Breast epithelium (tissue), 3 donors: Measurements from ENCODE around the gene FAM9C.
A peak's percentile ranks its signal among the peaks of the same experiment; 100 is the strongest.

Experiments used
- POLR2AphosphoS5 ChIP-seq, 3 donors: sonication (generic); formaldehyde crosslinking; IDR thresholded peaks; one replicate each; pipeline ENCODE4 v1.6.1; 2017; ENCODE audit warnings: antibody characterized with exemption in 3 of 3
- TF ChIP-seq, protein P1 (sequence below), 3 donors: fragments of 450-650 bp; IDR thresholded peaks; one replicate each; pipeline ENCODE4 v1.5.1; 2016 to 2017; ENCODE audit warnings: antibody characterized with exemption in 3 of 3, mild to moderate bottlenecking in 3 of 3, moderate library complexity in 3 of 3

DNA sequence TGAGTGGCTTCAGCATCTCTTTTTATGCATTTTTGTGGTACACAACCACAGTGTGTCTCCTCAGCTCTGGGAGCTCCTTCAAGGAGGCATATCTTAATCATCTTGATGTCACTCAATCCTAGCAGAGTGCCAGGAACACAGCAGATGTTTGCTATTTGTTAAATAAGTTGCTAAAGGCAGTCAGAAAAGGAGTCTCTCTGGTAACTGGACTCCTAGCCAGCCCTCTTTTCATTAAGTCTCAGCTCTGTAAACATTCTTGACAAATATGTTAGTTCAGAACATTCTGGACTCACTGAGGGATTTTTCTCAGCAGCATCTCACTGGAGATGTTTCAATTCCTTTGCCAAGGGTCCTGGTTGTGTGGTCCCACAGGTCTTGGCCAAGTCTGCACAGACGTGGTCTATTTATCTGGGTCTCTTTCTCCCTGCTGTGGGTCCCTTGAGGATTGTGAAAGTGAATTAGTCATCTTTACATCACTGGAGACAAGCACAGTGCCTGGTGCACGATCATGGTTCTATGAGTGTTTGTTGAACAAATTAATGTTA is 20.3 kb upstream of the FAM9C start:
- TF ChIP-seq, protein P1, sequence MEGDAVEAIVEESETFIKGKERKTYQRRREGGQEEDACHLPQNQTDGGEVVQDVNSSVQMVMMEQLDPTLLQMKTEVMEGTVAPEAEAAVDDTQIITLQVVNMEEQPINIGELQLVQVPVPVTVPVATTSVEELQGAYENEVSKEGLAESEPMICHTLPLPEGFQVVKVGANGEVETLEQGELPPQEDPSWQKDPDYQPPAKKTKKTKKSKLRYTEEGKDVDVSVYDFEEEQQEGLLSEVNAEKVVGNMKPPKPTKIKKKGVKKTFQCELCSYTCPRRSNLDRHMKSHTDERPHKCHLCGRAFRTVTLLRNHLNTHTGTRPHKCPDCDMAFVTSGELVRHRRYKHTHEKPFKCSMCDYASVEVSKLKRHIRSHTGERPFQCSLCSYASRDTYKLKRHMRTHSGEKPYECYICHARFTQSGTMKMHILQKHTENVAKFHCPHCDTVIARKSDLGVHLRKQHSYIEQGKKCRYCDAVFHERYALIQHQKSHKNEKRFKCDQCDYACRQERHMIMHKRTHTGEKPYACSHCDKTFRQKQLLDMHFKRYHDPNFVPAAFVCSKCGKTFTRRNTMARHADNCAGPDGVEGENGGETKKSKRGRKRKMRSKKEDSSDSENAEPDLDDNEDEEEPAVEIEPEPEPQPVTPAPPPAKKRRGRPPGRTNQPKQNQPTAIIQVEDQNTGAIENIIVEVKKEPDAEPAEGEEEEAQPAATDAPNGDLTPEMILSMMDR (IDR thresholded peaks at IDR 0.05): no peak
- peak in 1 of 3 donors; percentile 47 for TF ChIP-seq POLR2AphosphoS5 (IDR thresholded peaks at IDR 0.05)
